ENCODE data around the gene TACC2. TPM values are rescaled to one million over a fixed set of nuclear protein-coding genes. Genes with fewer than 3 reads are reported as not detected.
"Not testable (repeated sequence)": the region's sequence is repeated elsewhere in the genome, so short reads cannot be mapped to it uniquely, and the experiment has no call there.

TACC2 gene
- total RNA-seq, 1 donor from 2014 or later, result 13.4 TPM

GRCh38 chr10:122012731-122013130 lies 23.8 kb downstream of the TACC2 start:
- peaks cover 2% of the 10 kb centered on the region for H3K27me3 ChIP-seq (ENCODE audit: control insufficient read depth, insufficient read depth, low read length)
- TF ChIP-seq CTCF (IDR thresholded peaks at IDR 0.05; ENCODE audit: insufficient read depth, low read length, severe bottlenecking), result no peak
- no peaks in the 10 kb centered on the region for H3K36me3 ChIP-seq (ENCODE audit: control insufficient read depth, insufficient read depth, low read length)
- H3K4me3 ChIP-seq (ENCODE audit: low read depth, low read length), result no peak overlapping the region
- DNase-seq (ENCODE audit: low read depth) (no peak), FAIRE-seq (no peak)

- no peaks in the 10 kb centered on the region for H3K36me3 ChIP-seq (ENCODE audit: control insufficient read depth, insufficient read depth, low read length)
- no peak overlapping the region for H3K4me3 ChIP-seq (ENCODE audit: low read depth, low read length)
- H3K27me3 ChIP-seq (ENCODE audit: control insufficient read depth, insufficient read depth, low read length), result peaks cover 2% of the 10 kb centered on the region
- DNase-seq (ENCODE audit: low read depth) (no peak), FAIRE-seq (no peak)
- no peak for TF ChIP-seq CTCF (IDR thresholded peaks at IDR 0.05; ENCODE audit: insufficient read depth, low read length, severe bottlenecking)
These were observed 24.4 kb downstream of the TACC2 start for GRCh38 chr10:122013311-122013780.

DNA sequence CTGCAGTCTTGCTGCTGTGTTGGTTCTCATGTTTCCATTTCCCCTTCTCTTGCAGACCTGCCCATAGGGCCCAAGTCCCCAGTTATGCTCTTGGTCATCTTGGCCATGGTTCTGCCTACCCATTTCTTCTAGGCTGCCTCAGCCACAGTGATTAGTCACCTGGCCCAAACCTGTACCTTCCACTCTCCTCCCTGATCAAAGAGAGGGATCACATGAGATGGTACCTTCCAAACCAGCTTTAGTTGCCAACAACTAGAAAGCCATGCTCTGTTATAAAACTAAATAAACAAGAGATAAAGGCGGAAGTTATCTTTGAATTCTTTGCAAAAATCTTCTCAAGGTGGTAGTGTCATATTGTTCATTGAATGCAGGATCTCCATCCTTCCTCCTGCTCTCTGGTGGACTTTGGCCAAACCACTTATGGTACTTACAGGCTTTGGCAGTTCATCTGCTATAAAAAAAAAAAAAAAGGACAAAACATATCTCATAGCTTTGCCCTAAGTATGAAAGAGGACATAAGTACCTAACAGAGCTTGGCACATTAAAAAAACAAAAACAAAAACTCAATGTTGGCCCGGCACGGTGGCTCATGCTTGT lies 25.8 kb downstream of the TACC2 start:
- DNase-seq (ENCODE audit: low read depth) (no peak), FAIRE-seq (no peak)
- peaks cover 2% of the 10 kb centered on the region for H3K27me3 ChIP-seq (ENCODE audit: control insufficient read depth, insufficient read depth, low read length)
- no peak overlapping the region for H3K4me3 ChIP-seq (ENCODE audit: low read depth, low read length)
- no peak for TF ChIP-seq CTCF (IDR thresholded peaks at IDR 0.05; ENCODE audit: insufficient read depth, low read length, severe bottlenecking)
- H3K36me3 ChIP-seq (ENCODE audit: control insufficient read depth, insufficient read depth, low read length), result no peaks in the 10 kb centered on the region

DNA sequence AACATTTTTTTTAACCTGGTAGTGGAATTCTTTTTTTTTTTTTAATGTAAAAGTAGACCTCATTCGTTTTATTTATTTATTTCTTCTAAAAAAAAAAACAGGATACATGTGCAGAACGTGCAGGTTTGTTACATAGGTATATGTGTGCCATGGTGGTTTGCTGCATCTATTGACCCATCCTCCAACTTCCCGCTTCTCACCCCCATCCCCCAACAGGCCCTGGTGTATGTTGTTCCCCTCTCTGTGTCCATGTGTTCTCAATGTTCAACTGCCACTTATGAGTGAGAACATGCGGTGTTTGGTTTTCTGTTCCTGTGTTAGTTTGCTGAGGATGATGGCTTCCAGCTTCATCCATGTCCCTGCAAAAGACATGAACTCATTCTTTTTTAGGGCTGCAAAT lies 29.0 kb downstream of the TACC2 start:
- H3K27me3 ChIP-seq (ENCODE audit: control insufficient read depth, insufficient read depth, low read length); FAIRE-seq; DNase-seq (ENCODE audit: low read depth); H3K36me3 ChIP-seq (ENCODE audit: control insufficient read depth, insufficient read depth, low read length); H3K4me3 ChIP-seq (ENCODE audit: low read depth, low read length): not testable (repeated sequence)

GRCh38 chr10:122018491-122018890 lies 29.5 kb downstream of the TACC2 start:
- Histone ChIP-seq H3K36me3 (ENCODE audit: control insufficient read depth, insufficient read depth, low read length) (no peaks in the 10 kb centered on the region), H3K4me3 (ENCODE audit: low read depth, low read length) (no peak overlapping the region), H3K27me3 (ENCODE audit: control insufficient read depth, insufficient read depth, low read length) (peaks cover 4% of the 10 kb centered on the region)
- FAIRE-seq (no peak), DNase-seq (ENCODE audit: low read depth) (no peak)
- TF ChIP-seq CTCF (IDR thresholded peaks at IDR 0.05; ENCODE audit: insufficient read depth, low read length, severe bottlenecking), result no peak

DNA sequence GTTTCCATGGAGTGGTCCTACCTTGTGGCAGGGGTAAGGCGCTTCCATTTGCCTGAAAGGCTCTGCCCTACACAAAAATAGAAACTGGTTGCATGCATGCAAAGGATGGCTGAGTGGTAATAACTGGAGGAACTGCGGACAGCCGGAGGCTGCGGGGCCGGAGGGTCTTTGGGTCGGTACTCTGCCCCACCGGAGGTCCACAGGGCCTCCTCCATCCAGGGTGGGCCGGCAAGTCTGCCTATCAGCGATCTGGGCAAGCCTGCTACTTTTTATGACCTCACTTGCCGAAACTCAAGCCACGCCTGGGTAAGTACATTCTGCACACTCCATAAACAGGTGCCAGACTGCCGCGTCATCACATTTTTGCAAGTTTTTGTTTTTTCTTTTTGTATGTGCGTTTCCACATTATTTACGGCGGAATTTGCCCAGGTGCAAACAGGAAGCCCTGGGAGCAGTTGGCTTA lies 30.0 kb downstream of the TACC2 start:
- FAIRE-seq, result no peak
- H3K36me3 ChIP-seq (ENCODE audit: control insufficient read depth, insufficient read depth, low read length), result no peaks in the 10 kb centered on the region
- H3K4me3 ChIP-seq (ENCODE audit: low read depth, low read length), result peak overlapping the region; percentile 42
- peak; percentile 58 for DNase-seq (ENCODE audit: low read depth)
- H3K27me3 ChIP-seq (ENCODE audit: control insufficient read depth, insufficient read depth, low read length), result peaks cover 4% of the 10 kb centered on the region
- no peak for TF ChIP-seq CTCF (IDR thresholded peaks at IDR 0.05; ENCODE audit: insufficient read depth, low read length, severe bottlenecking)
